Heart left ventricle (tissue), 16 donors: ENCODE data around the gene FREM2. TPM values are rescaled to one million over a fixed set of nuclear protein-coding genes. Genes with fewer than 3 reads are reported as not detected.

Source experiments
- ATAC-seq, 4 donors: fragments of 200-7000 bp; cut with Tn5 transposase; one replicate each; pipeline ENCODE4 v1.9.1; 2020 to 2022; ENCODE audit warnings: moderate library complexity in 4 of 4, mild to moderate bottlenecking in 3 of 4, moderate number of reproducible peaks in 1 of 4
- DNase-seq, 5 donors: peaks; one replicate each; pipeline ENCODE4 v3.0.0-alpha.2; 2020
- H3K27ac ChIP-seq, 12 donors: fragments of 200-600 bp; sonication (generic) in 4 of 12; one replicate each; pipeline versions ENCODE4 v1.5.0 to v1.8.0; 2016 to 2022; ENCODE audit warnings: mild to moderate bottlenecking in 2 of 12
- H3K27me3 ChIP-seq, 9 donors: fragments of 200-600 bp; sonication (generic) in 2 of 9; one replicate each; pipeline versions ENCODE4 v1.5.1 to v1.8.0; 2016 to 2022; ENCODE audit warnings: mild to moderate bottlenecking in 3 of 9
- H3K36me3 ChIP-seq, 9 donors: fragments of 200-600 bp; sonication (generic) in 2 of 9; one replicate each; pipeline versions ENCODE4 v1.5.0 to v1.8.0; 2018 to 2022; ENCODE audit warnings: mild to moderate bottlenecking in 2 of 9
- H3K4me1 ChIP-seq, 12 donors: fragments of 200-600 bp; sonication (generic) in 4 of 12; one replicate each; pipeline versions ENCODE4 v1.5.0 to v1.8.0; 2016 to 2022; ENCODE audit warnings: mild to moderate bottlenecking in 3 of 12
- H3K4me3 ChIP-seq, 12 donors: fragments of 200-600 bp; sonication (generic) in 4 of 12; one replicate each; pipeline versions ENCODE4 v1.5.0 to v1.8.0; 2017 to 2022; ENCODE audit warnings: mild to moderate bottlenecking in 9 of 12, moderate library complexity in 4 of 12
- H3K9me3 ChIP-seq, 12 donors: fragments of 200-600 bp; sonication (generic) in 4 of 12; one replicate each; pipeline versions ENCODE4 v1.5.0 to v1.8.0; 2016 to 2022; ENCODE audit warnings: mild to moderate bottlenecking in 1 of 12
- CTCF ChIP-seq, 12 donors: fragments of 200-600 bp; sonication (generic) in 4 of 12; IDR thresholded peaks; one replicate each; pipeline versions ENCODE4 v1.5.0 to v1.8.0; 2018 to 2022; ENCODE audit warnings: antibody characterized with exemption in 12 of 12, mild to moderate bottlenecking in 5 of 12
- POLR2A ChIP-seq, 2 donors: fragments of 450-650 bp; IDR thresholded peaks; one replicate each; pipeline ENCODE4 v1.6.1; 2017; ENCODE audit warnings: antibody characterized with exemption in 2 of 2, mild to moderate bottlenecking in 2 of 2, moderate library complexity in 2 of 2
- WGBS, 4 donors: extraction: QIAGEN DNeasy Blood & Tissue Kit in 2 of 4; methylation state at CpG; one replicate each; pipeline versions ENCODE4 v1.1.5 to v1.1.7; 2013 to 2018; 5-methylcytosine and 5-hydroxymethylcytosine counted together
- intact Hi-C, 10 donors: fragments of 100-400 bp; cut with DNase I; formaldehyde crosslinking; loops; one replicate each; pipeline versions ENCODE4 v1.11.1 to v1.14.2; 2022
- polyA plus RNA-seq, 2 donors: library from polyadenylated mRNA; stranded (reverse); fragments of 200-250 nt; gene quantifications; one replicate each; pipeline ENCODE4 v1.2.3, GENCODE V29; 2013
- total RNA-seq, 9 donors: library from RNA; depleted of rRNA in 2 of 9; stranded (reverse); fragments of >200 nt in 2 of 9; fragmentation: NEBNext Ultra II Directional in 3 of 9; extraction: Animal tissue kit (Norgen Biotek cat#: 25700) in 3 of 9; gene quantifications; one replicate each; pipeline versions ENCODE4 v1.1.0 to v1.2.4, GENCODE V29; 2016 to 2023
- donor health status: ischemic (EF 13 %, LVEDD 7.1; RV severe dilation, severe dysfunction).
- donor health status: healthy with polysubstance abuse.
- donor health status: DM: no; HTN: yes; CAD: no.
- donor health status: DM: no; HTN: no; CAD: no.
- donor health status: ischemic (EF 25% LVEDD 6.9; RV normal size, moderate dysfunction).
- donor health status: ischemic (EF 25% LVEDD 5.7; RV mildly dilated, moderate dysfunction).
- donor health status: healthy.
- donor health status: DM: yes; HTN: yes; CAD: no.
- donor health status: ischemic (EF 35%, LVEDD 5.7; RV mildly dilated, moderate dysfunction).
- donor health status: nonischemic (EF 11% LVEDD 7.7; RV severe dilation, severe dysfunction).
- donor health status: DM: yes; HTN: yes; CAD: no.
- donor health status: PGD.
- donor health status: ischemic (EF 29% LVEDD 5.4; RV normal size, mild dysfunction).
- donor health status: nonischemic (EF 23%, LVEDD 6.1; RV moderate dilation, normal function).

FREM2 gene
- total and polyA plus RNA-seq, 11 donors = 0.02 to 0.35 (median 0.13) TPM

GRCh38 chr13:38667526-38668109 is 19.3 kb upstream of the FREM2 start:
- intact Hi-C loops = no loop called here
- ATAC-seq (no peak), DNase-seq (no peak)
- Histone ChIP-seq H3K4me1 (no peaks in the 10 kb centered on the region), H3K27me3 (peaks cover 0 to 41% (median 0%) of the 10 kb centered on the region in 9 donors), H3K4me3 (no peak overlapping the region), H3K27ac (no peak overlapping the region), H3K36me3 (no peaks in the 10 kb centered on the region), H3K9me3 (no peaks in the 10 kb centered on the region)
- TF ChIP-seq CTCF (IDR thresholded peaks at IDR 0.05) (no peak), POLR2A (IDR thresholded peaks at IDR 0.05) (no peak)
- WGBS, 4 donors = 68 to 81% (median 80%) methylated on average over 6 of the region's 6 CpGs

GRCh38 chr13:38669234-38669964 is 17.5 kb upstream of the FREM2 start:
- Histone ChIP-seq H3K4me3 (no peak overlapping the region), H3K27me3 (peaks cover 0 to 36% (median 0%) of the 10 kb centered on the region in 9 donors), H3K4me1 (no peaks in the 10 kb centered on the region), H3K9me3 (no peaks in the 10 kb centered on the region), H3K36me3 (no peaks in the 10 kb centered on the region), H3K27ac (no peak overlapping the region)
- intact Hi-C loops = no loop called here
- no peak for ATAC-seq
- no peak for DNase-seq
- 71 to 78% (median 74%) methylated on average over 6 of the region's 6 CpGs for WGBS, 4 donors
- TF ChIP-seq CTCF (IDR thresholded peaks at IDR 0.05) (no peak), POLR2A (IDR thresholded peaks at IDR 0.05) (no peak)

- Histone ChIP-seq H3K4me3 (no peak overlapping the region), H3K36me3 (no peaks in the 10 kb centered on the region), H3K27ac (no peak overlapping the region), H3K9me3 (no peaks in the 10 kb centered on the region), H3K27me3 (peaks cover 0 to 34% (median 0%) of the 10 kb centered on the region in 9 donors), H3K4me1 (no peaks in the 10 kb centered on the region)
- intact Hi-C loops = no loop called here
- TF ChIP-seq POLR2A (IDR thresholded peaks at IDR 0.05) (no peak), CTCF (IDR thresholded peaks at IDR 0.05) (no peak)
- 14 to 33% (median 24%) methylated on average over 2 of the region's 2 CpGs for WGBS, 4 donors
- no peak for DNase-seq
- ATAC-seq = no peak
Measured at GRCh38 chr13:38670627-38671026, 16.2 kb upstream of the FREM2 start.

GRCh38 chr13:38671980-38672379 is 14.9 kb upstream of the FREM2 start:
- no peaks in the 10 kb centered on the region for H3K36me3 ChIP-seq
- intact Hi-C loops = no loop called here
- ATAC-seq (no peak), DNase-seq (no peak)
- no peak overlapping the region for H3K4me3 ChIP-seq
- H3K9me3 ChIP-seq = no peaks in the 10 kb centered on the region
- WGBS, 4 donors = 78 to 93% (median 88%) methylated on average over 2 of the region's 2 CpGs
- no peak overlapping the region for H3K27ac ChIP-seq
- peaks cover 0 to 23% (median 0%) of the 10 kb centered on the region in 9 donors for H3K27me3 ChIP-seq
- TF ChIP-seq POLR2A (IDR thresholded peaks at IDR 0.05) (no peak), CTCF (IDR thresholded peaks at IDR 0.05) (no peak)
- H3K4me1 ChIP-seq = no peaks in the 10 kb centered on the region
